SK-N-SH (cell line): ENCODE data around the gene ADAMTS13. TPM values are rescaled to one million over a fixed set of nuclear protein-coding genes. Genes with fewer than 3 reads are reported as not detected.
A peak's percentile ranks its signal among the peaks of the same experiment; 100 is the strongest.

Experiments used
- CTCF ChIA-PET: fragments of 300-600, 350-600 bp; formaldehyde crosslinking; extraction: SDS; loops from one replicate; lab custom pipeline; 2021; lab: Yijun Ruan, JAX
- POLR2A ChIA-PET: fragments of 350-600 bp; sonication (Branson Sonifier 250); formaldehyde crosslinking; extraction: SDS; loops from one replicate; lab custom pipeline; 2020; ENCODE audit warnings: antibody characterized with exemption, inconsistent platforms; lab: Yijun Ruan, JAX
- DNase-seq: peaks from one replicate; pipeline ENCODE4 v3.0.0; 2012
- H2AFZ ChIP-seq: fragments of 200-600 bp; sonication (generic); 2 replicates; pipeline ENCODE4 v1.8.1; 2016; ENCODE audit warnings: antibody characterized with exemption, mild to moderate bottlenecking, low read depth
- H3F3A ChIP-seq: fragments of 200-600 bp; sonication (generic); replicated peaks from 2 replicates; pipeline ENCODE3; 2016; ENCODE audit warnings: antibody characterized with exemption, mild to moderate bottlenecking; ENCODE audit not compliant: insufficient read depth
- H3K27ac ChIP-seq, 2 experiments: fragments of 200-500 bp in 1 of 2; fragments of 200-600 bp in 1 of 2; sonication (Bioruptor generic) in 1 of 2; sonication (generic), shearing (Covaris generic) in 1 of 2; 2 replicates each; pipeline versions ENCODE4 v1.5.1 to v1.6.1; 2014 to 2016; ENCODE audit warnings: low read depth in 2 of 2, inconsistent platforms in 1 of 2, low read length in 1 of 2, mild to moderate bottlenecking in 1 of 2, mixed read lengths in 1 of 2
- H3K27me3 ChIP-seq: fragments of 200-600 bp; sonication (generic), shearing (Covaris generic); 2 replicates; pipeline ENCODE4 v1.6.1; 2016; ENCODE audit warnings: mixed run types; ENCODE audit not compliant: insufficient read depth
- H3K36me3 ChIP-seq, 2 experiments: fragments of 200-500 bp in 1 of 2; fragments of 200-600 bp in 1 of 2; sonication (Bioruptor generic) in 1 of 2; sonication (generic) in 1 of 2; replicated peaks in 1 of 2; 2 replicates each; pipeline versions ENCODE3 to v1.5.1; 2014 to 2016; ENCODE audit warnings: low read length in 1 of 2, mild to moderate bottlenecking in 1 of 2; ENCODE audit not compliant: insufficient read depth in 2 of 2, control insufficient read depth in 1 of 2
- H3K4me1 ChIP-seq, 2 experiments: fragments of 200-500 bp in 1 of 2; fragments of 200-600 bp in 1 of 2; sonication (Bioruptor generic) in 1 of 2; sonication (generic), shearing (Covaris generic) in 1 of 2; 2 replicates each; pipeline versions ENCODE4 v1.5.1 to v1.6.1; 2014 to 2016; ENCODE audit warnings: low read depth in 1 of 2, low read length in 1 of 2, mixed run types in 1 of 2; ENCODE audit not compliant: insufficient read depth in 2 of 2, control insufficient read depth in 1 of 2
- H3K4me2 ChIP-seq: fragments of 200-600 bp; sonication (generic), shearing (Covaris generic); 2 replicates; pipeline ENCODE4 v1.6.1; 2017; ENCODE audit warnings: mixed run types
- H3K4me3 ChIP-seq, 2 experiments: fragments of 200-500 bp in 1 of 2; fragments of 200-600 bp in 1 of 2; sonication (Bioruptor generic) in 1 of 2; sonication (generic), shearing (Covaris generic) in 1 of 2; 2 replicates each; pipeline versions ENCODE4 v1.5.1 to v1.8.1; 2014 to 2016; ENCODE audit warnings: low read depth in 2 of 2, inconsistent platforms in 1 of 2, low read length in 1 of 2, mild to moderate bottlenecking in 1 of 2, mixed read lengths in 1 of 2, moderate library complexity in 1 of 2
- H3K79me2 ChIP-seq: fragments of 200-600 bp; sonication (generic); 2 replicates; pipeline ENCODE4 v1.8.1; 2017; ENCODE audit warnings: mild to moderate bottlenecking; ENCODE audit not compliant: insufficient read depth
- H3K9ac ChIP-seq: fragments of 200-600 bp; sonication (generic); 2 replicates; pipeline ENCODE4 v1.6.1; 2017; ENCODE audit warnings: mixed run types
- H3K9me2 ChIP-seq: fragments of 200-600 bp; sonication (generic); 2 replicates; pipeline ENCODE4 v1.6.1; 2017; ENCODE audit warnings: mixed run types
- H3K9me3 ChIP-seq: fragments of 200-600 bp; sonication (generic); 2 replicates; pipeline ENCODE4 v1.6.1; 2017; ENCODE audit warnings: mixed run types, mild to moderate bottlenecking, moderate library complexity
- H4K20me1 ChIP-seq: fragments of 200-600 bp; sonication (generic); 2 replicates; pipeline ENCODE4 v1.6.1; 2017; ENCODE audit warnings: mild to moderate bottlenecking, mixed run types; ENCODE audit not compliant: insufficient read depth
- ELF1 ChIP-seq: IDR thresholded peaks from 2 replicates; pipeline ENCODE4 v1.4.0; 2012
- EP300 ChIP-seq, 2 experiments: IDR thresholded peaks; 2 replicates each; pipeline versions ENCODE4 v1.4.0 to v1.6.1; 2012; ENCODE audit warnings: borderline replicate concordance in 1 of 2, low read depth in 1 of 2, low read length in 1 of 2
- FOXM1 ChIP-seq: IDR thresholded peaks from 2 replicates; pipeline ENCODE4 v1.4.0; 2012; ENCODE audit warnings: low read depth, mild to moderate bottlenecking
- GABPA ChIP-seq: IDR thresholded peaks from 2 replicates; pipeline ENCODE4 v1.4.0; 2012; ENCODE audit warnings: low read depth, mild to moderate bottlenecking
- MAX ChIP-seq: IDR thresholded peaks from 2 replicates; pipeline ENCODE4 v1.4.0; 2012; ENCODE audit warnings: low read depth
- MEF2A ChIP-seq: IDR thresholded peaks from 2 replicates; pipeline ENCODE4 v1.4.0; 2012; ENCODE audit warnings: low read depth, borderline replicate concordance
- MXI1 ChIP-seq: IDR thresholded peaks from 2 replicates; pipeline ENCODE4 v1.6.1; 2012; ENCODE audit warnings: mild to moderate bottlenecking, low read depth, low read length, improper control_type of control experiment
- NRF1 ChIP-seq: IDR thresholded peaks from 2 replicates; pipeline ENCODE4 v1.6.1; 2012; ENCODE audit warnings: low read depth, mild to moderate bottlenecking, low read length
- POLR2AphosphoS5 ChIP-seq: IDR thresholded peaks from 2 replicates; pipeline ENCODE4 v1.6.1; 2012; ENCODE audit warnings: low read depth, low read length
- RAD21 ChIP-seq: IDR thresholded peaks from 2 replicates; pipeline ENCODE4 v1.6.1; 2012; ENCODE audit warnings: mild to moderate bottlenecking, low read length
- RXRA ChIP-seq: IDR thresholded peaks from 2 replicates; pipeline ENCODE4 v1.4.0; 2012; ENCODE audit warnings: low read depth, mild to moderate bottlenecking, borderline replicate concordance
- SIN3A ChIP-seq: IDR thresholded peaks from 2 replicates; pipeline ENCODE4 v1.6.1; 2012; ENCODE audit warnings: low read depth, mild to moderate bottlenecking, low read length, moderate library complexity, borderline replicate concordance
- SMC3 ChIP-seq: IDR thresholded peaks from 2 replicates; pipeline ENCODE4 v1.6.1; 2012; ENCODE audit warnings: low read depth, low read length, improper control_type of control experiment
- TAF1 ChIP-seq: IDR thresholded peaks from 2 replicates; pipeline ENCODE4 v1.6.1; 2012; ENCODE audit warnings: low read depth, mild to moderate bottlenecking, low read length, moderate library complexity, borderline replicate concordance
- TCF12 ChIP-seq: IDR thresholded peaks from 2 replicates; pipeline ENCODE4 v1.4.0; 2012
- TEAD4 ChIP-seq: IDR thresholded peaks from 2 replicates; pipeline ENCODE4 v1.4.0; 2012; ENCODE audit warnings: mild to moderate bottlenecking, borderline replicate concordance; ENCODE audit not compliant: insufficient read depth
- YY1 ChIP-seq: IDR thresholded peaks from 2 replicates; pipeline ENCODE4 v1.4.0; 2012; ENCODE audit warnings: low read depth, mild to moderate bottlenecking
- WGBS: methylation state at CpG from one replicate; pipeline ENCODE4 v1.1.6; 2017; ENCODE audit warnings: low lambda C conversion rate; 5-methylcytosine and 5-hydroxymethylcytosine counted together
- polyA plus RNA-seq, 3 experiments: library from polyadenylated mRNA; depleted of rRNA; stranded (reverse); fragments of >200 nt; gene quantifications; 2 replicates each; pipeline ENCODE4 v1.2.3, GENCODE V29; 2012
- TF ChIP-seq, protein P1 (sequence below): IDR thresholded peaks from 2 replicates; pipeline ENCODE4; 2012
- TF ChIP-seq, protein P2 (sequence below): fragments of 200-600 bp; sonication (generic); IDR thresholded peaks from 2 replicates; pipeline ENCODE4 v1.6.1; 2017; ENCODE audit warnings: antibody characterized with exemption, mild to moderate bottlenecking, moderate library complexity
- TF ChIP-seq, protein P3 (sequence below): IDR thresholded peaks from 2 replicates; pipeline ENCODE4 v1.6.1; 2012; ENCODE audit warnings: mild to moderate bottlenecking, low read depth, low read length, moderate library complexity
- TF ChIP-seq, protein P4 (sequence below): fragments of 150-350 bp; IDR thresholded peaks from 2 replicates; pipeline ENCODE4 v1.6.1; 2017; ENCODE audit warnings: antibody characterized with exemption, low read length, low read depth, borderline replicate concordance
- TF ChIP-seq, protein P5 (sequence below): IDR thresholded peaks from 2 replicates; pipeline ENCODE4 v1.4.0; 2012; ENCODE audit warnings: low read depth, borderline replicate concordance

ADAMTS13 gene
- polyA plus RNA-seq, 1 of the 3 experiments (the other 2 are of a cell fraction) = 10.6 TPM

GRCh38 chr9:133459476-133460404 is 37.6 kb downstream of the ADAMTS13 start, which contains the start of gene CACFD1:
Gene CACFD1 (plus strand): TSS chr9:133459978. CDS start chr9:133460067, 89 bp downstream.
- 0% methylated on average over 3 of the region's 86 CpGs for WGBS
- ChIA-PET CTCF (interaction anchor here (0.9 to 1.7 kb wide), 4 partner anchors 10 to 272 kb away, joined by 3 to 8 read pairs (median 4); partner anchors contain the start of gene SLC2A6), POLR2A (interaction anchor here (0.8 to 2.0 kb wide), 11 partner anchors 8 to 176 kb away, joined by 3 to 15 read pairs (median 4); partner anchors contain the start of genes DBH, MED22, REXO4 and RPL7A)
- Histone ChIP-seq H3K36me3 (peaks cover 0 to 5% of the 10 kb centered on the region in 2 experiments), H2AFZ (peak within 1 kb of the TSS; percentile 91), H3K4me3 (peak within 1 kb of the TSS; percentile 78 to 85), H3K79me2 (no peaks in the 10 kb centered on the region), H3K4me2 (peak within 1 kb of the TSS; percentile 93), H3K9me3 (no peaks in the 10 kb centered on the region), H3K9me2 (no peaks in the 10 kb centered on the region), H4K20me1 (no peaks in the 10 kb centered on the region), H3K9ac (peak within 1 kb of the TSS; percentile 93), H3K27ac (peak within 1 kb of the TSS; percentile 86 to 99), H3K27me3 (no peaks in the 10 kb centered on the region), H3K4me1 (peaks cover 0 to 25% of the 10 kb centered on the region in 2 experiments; a peak in 1 of 4 replicates), H3F3A (peaks cover 2% of the 10 kb centered on the region)
- DNase-seq = peak; percentile 98
- TF ChIP-seq NRF1 (peak; percentile 83), RAD21 (no peak), FOXM1 (no peak), YY1 (no peak), TCF12 (no peak), TEAD4 (no peak), MXI1 (peak; percentile 49; the same call in 1 of the 2 replicates), TAF1 (peak; percentile 35; the same call in 1 of the 2 replicates), MAX (peak; percentile 3; the same call in 1 of the 2 replicates), GABPA (no peak), ELF1 (no peak), EP300 (IDR thresholded peaks at IDR 0.05; ENCODE audit: borderline replicate concordance in 1 of 2, low read depth in 1 of 2, low read length in 1 of 2) (no peak), POLR2AphosphoS5 (peak; percentile 80), SMC3 (no peak), MEF2A (no peak), SIN3A (no peak; the same call in 1 of the 2 replicates), RXRA (no peak)
- TF ChIP-seq, protein P1, sequence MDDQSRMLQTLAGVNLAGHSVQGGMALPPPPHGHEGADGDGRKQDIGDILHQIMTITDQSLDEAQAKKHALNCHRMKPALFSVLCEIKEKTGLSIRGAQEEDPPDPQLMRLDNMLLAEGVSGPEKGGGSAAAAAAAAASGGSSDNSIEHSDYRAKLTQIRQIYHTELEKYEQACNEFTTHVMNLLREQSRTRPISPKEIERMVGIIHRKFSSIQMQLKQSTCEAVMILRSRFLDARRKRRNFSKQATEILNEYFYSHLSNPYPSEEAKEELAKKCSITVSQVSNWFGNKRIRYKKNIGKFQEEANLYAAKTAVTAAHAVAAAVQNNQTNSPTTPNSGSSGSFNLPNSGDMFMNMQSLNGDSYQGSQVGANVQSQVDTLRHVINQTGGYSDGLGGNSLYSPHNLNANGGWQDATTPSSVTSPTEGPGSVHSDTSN = no peak
- TF ChIP-seq, protein P2, sequence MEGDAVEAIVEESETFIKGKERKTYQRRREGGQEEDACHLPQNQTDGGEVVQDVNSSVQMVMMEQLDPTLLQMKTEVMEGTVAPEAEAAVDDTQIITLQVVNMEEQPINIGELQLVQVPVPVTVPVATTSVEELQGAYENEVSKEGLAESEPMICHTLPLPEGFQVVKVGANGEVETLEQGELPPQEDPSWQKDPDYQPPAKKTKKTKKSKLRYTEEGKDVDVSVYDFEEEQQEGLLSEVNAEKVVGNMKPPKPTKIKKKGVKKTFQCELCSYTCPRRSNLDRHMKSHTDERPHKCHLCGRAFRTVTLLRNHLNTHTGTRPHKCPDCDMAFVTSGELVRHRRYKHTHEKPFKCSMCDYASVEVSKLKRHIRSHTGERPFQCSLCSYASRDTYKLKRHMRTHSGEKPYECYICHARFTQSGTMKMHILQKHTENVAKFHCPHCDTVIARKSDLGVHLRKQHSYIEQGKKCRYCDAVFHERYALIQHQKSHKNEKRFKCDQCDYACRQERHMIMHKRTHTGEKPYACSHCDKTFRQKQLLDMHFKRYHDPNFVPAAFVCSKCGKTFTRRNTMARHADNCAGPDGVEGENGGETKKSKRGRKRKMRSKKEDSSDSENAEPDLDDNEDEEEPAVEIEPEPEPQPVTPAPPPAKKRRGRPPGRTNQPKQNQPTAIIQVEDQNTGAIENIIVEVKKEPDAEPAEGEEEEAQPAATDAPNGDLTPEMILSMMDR = no peak
- TF ChIP-seq, protein P3, sequence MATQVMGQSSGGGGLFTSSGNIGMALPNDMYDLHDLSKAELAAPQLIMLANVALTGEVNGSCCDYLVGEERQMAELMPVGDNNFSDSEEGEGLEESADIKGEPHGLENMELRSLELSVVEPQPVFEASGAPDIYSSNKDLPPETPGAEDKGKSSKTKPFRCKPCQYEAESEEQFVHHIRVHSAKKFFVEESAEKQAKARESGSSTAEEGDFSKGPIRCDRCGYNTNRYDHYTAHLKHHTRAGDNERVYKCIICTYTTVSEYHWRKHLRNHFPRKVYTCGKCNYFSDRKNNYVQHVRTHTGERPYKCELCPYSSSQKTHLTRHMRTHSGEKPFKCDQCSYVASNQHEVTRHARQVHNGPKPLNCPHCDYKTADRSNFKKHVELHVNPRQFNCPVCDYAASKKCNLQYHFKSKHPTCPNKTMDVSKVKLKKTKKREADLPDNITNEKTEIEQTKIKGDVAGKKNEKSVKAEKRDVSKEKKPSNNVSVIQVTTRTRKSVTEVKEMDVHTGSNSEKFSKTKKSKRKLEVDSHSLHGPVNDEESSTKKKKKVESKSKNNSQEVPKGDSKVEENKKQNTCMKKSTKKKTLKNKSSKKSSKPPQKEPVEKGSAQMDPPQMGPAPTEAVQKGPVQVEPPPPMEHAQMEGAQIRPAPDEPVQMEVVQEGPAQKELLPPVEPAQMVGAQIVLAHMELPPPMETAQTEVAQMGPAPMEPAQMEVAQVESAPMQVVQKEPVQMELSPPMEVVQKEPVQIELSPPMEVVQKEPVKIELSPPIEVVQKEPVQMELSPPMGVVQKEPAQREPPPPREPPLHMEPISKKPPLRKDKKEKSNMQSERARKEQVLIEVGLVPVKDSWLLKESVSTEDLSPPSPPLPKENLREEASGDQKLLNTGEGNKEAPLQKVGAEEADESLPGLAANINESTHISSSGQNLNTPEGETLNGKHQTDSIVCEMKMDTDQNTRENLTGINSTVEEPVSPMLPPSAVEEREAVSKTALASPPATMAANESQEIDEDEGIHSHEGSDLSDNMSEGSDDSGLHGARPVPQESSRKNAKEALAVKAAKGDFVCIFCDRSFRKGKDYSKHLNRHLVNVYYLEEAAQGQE = no peak
- TF ChIP-seq, protein P4, sequence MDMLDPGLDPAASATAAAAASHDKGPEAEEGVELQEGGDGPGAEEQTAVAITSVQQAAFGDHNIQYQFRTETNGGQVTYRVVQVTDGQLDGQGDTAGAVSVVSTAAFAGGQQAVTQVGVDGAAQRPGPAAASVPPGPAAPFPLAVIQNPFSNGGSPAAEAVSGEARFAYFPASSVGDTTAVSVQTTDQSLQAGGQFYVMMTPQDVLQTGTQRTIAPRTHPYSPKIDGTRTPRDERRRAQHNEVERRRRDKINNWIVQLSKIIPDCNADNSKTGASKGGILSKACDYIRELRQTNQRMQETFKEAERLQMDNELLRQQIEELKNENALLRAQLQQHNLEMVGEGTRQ = no peak
- TF ChIP-seq, protein P5, sequence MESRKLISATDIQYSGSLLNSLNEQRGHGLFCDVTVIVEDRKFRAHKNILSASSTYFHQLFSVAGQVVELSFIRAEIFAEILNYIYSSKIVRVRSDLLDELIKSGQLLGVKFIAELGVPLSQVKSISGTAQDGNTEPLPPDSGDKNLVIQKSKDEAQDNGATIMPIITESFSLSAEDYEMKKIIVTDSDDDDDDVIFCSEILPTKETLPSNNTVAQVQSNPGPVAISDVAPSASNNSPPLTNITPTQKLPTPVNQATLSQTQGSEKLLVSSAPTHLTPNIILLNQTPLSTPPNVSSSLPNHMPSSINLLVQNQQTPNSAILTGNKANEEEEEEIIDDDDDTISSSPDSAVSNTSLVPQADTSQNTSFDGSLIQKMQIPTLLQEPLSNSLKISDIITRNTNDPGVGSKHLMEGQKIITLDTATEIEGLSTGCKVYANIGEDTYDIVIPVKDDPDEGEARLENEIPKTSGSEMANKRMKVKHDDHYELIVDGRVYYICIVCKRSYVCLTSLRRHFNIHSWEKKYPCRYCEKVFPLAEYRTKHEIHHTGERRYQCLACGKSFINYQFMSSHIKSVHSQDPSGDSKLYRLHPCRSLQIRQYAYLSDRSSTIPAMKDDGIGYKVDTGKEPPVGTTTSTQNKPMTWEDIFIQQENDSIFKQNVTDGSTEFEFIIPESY = no peak
